IMR-90 (cell line): ENCODE measurements around the gene DARS1.

Experiments used
- BHLHE40 ChIP-seq: fragments of 150-350 bp; IDR thresholded peaks from 2 replicates; pipeline ENCODE4 v1.6.1; 2016; ENCODE audit warnings: mild to moderate bottlenecking, low read depth, low read length
- CTCF ChIP-seq: conservative IDR thresholded peaks from 2 replicates; pipeline ENCODE4 v1.5.1; 2012; ENCODE audit warnings: mild to moderate bottlenecking, low read depth, low read length, improper control_type of control experiment
- FOS ChIP-seq: fragments of 150-350 bp; IDR thresholded peaks from 2 replicates; pipeline ENCODE4 v1.6.1; 2016; ENCODE audit warnings: low read depth, low read length
- MAFK ChIP-seq: IDR thresholded peaks from 2 replicates; pipeline ENCODE4 v1.6.1; 2012; ENCODE audit warnings: low read depth, low read length, improper control_type of control experiment
- NFE2L2 ChIP-seq: fragments of 150-350 bp; IDR thresholded peaks from 2 replicates; pipeline ENCODE4 v1.6.1; 2016; ENCODE audit warnings: low read depth, mild to moderate bottlenecking, low read length
- POLR2A ChIP-seq: IDR thresholded peaks from 2 replicates; pipeline ENCODE4 v1.6.1; 2012; ENCODE audit warnings: mild to moderate bottlenecking, low read depth, low read length
- RAD21 ChIP-seq: IDR thresholded peaks from 2 replicates; pipeline ENCODE4 v1.6.1; 2012; ENCODE audit warnings: low read length, improper control_type of control experiment
- RFX5 ChIP-seq: IDR thresholded peaks from 2 replicates; pipeline ENCODE4 v1.8.0; 2012; ENCODE audit warnings: low read depth, mild to moderate bottlenecking, low read length, moderate library complexity
- SMC3 ChIP-seq: fragments of 150-350 bp; IDR thresholded peaks from 2 replicates; pipeline ENCODE4 v1.6.1; 2016; ENCODE audit warnings: low read depth, mild to moderate bottlenecking, antibody characterized with exemption, low read length, moderate library complexity
- TF ChIP-seq, protein P1 (sequence below): fragments of 150-350 bp; IDR thresholded peaks from 2 replicates; pipeline ENCODE4 v1.6.1; 2016; ENCODE audit warnings: low read depth, mild to moderate bottlenecking, low read length, moderate library complexity, borderline replicate concordance

DNA sequence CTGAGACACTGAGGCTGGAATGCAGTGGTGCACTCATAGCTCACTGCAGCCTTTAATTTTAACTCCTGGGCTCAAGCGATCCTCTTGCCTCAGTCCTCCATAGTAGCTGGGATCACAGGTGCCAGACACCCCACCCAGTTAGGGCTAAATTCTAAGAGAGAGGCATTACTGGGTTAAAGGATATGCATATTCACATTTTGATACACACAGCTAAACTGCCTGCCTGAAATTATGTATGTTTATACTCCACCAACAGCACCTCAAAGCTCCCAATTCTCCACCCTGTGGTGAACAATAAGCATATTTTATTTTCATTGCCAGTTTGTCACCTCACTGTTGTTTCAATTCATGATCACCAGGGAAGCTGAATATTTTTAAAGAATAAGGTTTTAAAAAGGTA, 90.5 kb downstream of the DARS1 start:
- no peak for TF ChIP-seq POLR2A
- no peak for TF ChIP-seq RFX5
- TF ChIP-seq CTCF: no peak
- no peak for TF ChIP-seq MAFK
- no peak for TF ChIP-seq SMC3
- no peak for TF ChIP-seq BHLHE40
- no peak for TF ChIP-seq FOS
- TF ChIP-seq RAD21: no peak
- TF ChIP-seq, protein P1, sequence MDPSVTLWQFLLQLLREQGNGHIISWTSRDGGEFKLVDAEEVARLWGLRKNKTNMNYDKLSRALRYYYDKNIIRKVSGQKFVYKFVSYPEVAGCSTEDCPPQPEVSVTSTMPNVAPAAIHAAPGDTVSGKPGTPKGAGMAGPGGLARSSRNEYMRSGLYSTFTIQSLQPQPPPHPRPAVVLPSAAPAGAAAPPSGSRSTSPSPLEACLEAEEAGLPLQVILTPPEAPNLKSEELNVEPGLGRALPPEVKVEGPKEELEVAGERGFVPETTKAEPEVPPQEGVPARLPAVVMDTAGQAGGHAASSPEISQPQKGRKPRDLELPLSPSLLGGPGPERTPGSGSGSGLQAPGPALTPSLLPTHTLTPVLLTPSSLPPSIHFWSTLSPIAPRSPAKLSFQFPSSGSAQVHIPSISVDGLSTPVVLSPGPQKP: no peak
- no peak for TF ChIP-seq NFE2L2
